ENCODE data around the gene BTBD16.

Gene BTBD16

GRCh38 chr10:122276611-122277208 is 5.6 kb downstream of the BTBD16 start:
- no peak overlapping the region for H3K4me3 ChIP-seq (ENCODE audit: low read length)
- no peak for TF ChIP-seq ZNF274 (IDR thresholded peaks at IDR 0.05; ENCODE audit: low read depth, low read length)

GRCh38 chr10:122277526-122278136 is 6.5 kb downstream of the BTBD16 start:
- TF ChIP-seq ZNF274 (IDR thresholded peaks at IDR 0.05; ENCODE audit: low read depth, low read length): no peak

GRCh38 chr10:122279725-122280141 is 8.6 kb downstream of the BTBD16 start:
- no peak for TF ChIP-seq ZNF274 (IDR thresholded peaks at IDR 0.05; ENCODE audit: low read depth, low read length)
- H3K4me3 ChIP-seq (ENCODE audit: low read length): no peak overlapping the region

More at GRCh38 chr10:122277526-122278136, 6.5 kb downstream of the BTBD16 start:
- H3K4me3 ChIP-seq (ENCODE audit: low read length): no peak overlapping the region

- no peak for TF ChIP-seq ZNF274 (IDR thresholded peaks at IDR 0.05; ENCODE audit: low read depth, low read length)
- H3K4me3 ChIP-seq (ENCODE audit: low read length): no peak overlapping the region
Observed at GRCh38 chr10:122280156-122280555, 9.1 kb downstream of the BTBD16 start.

- H3K4me3 ChIP-seq (ENCODE audit: low read length): no peak overlapping the region
- TF ChIP-seq ZNF274 (IDR thresholded peaks at IDR 0.05; ENCODE audit: low read depth, low read length): no peak
Observed at GRCh38 chr10:122281018-122281626, 10.0 kb downstream of the BTBD16 start.

- TF ChIP-seq ZNF274 (IDR thresholded peaks at IDR 0.05; ENCODE audit: low read depth, low read length): no peak
- no peak overlapping the region for H3K4me3 ChIP-seq (ENCODE audit: low read length)
Observed at GRCh38 chr10:122281751-122282150, 10.7 kb downstream of the BTBD16 start.

GRCh38 chr10:122282253-122282671 is 11.2 kb downstream of the BTBD16 start:
- no peak for TF ChIP-seq ZNF274 (IDR thresholded peaks at IDR 0.05; ENCODE audit: low read depth, low read length)
- H3K4me3 ChIP-seq (ENCODE audit: low read length): no peak overlapping the region

- TF ChIP-seq ZNF274 (IDR thresholded peaks at IDR 0.05; ENCODE audit: low read depth, low read length): no peak
- H3K4me3 ChIP-seq (ENCODE audit: low read length): no peak overlapping the region
Observed at GRCh38 chr10:122282909-122283308, 11.8 kb downstream of the BTBD16 start.

- TF ChIP-seq ZNF274 (IDR thresholded peaks at IDR 0.05; ENCODE audit: low read depth, low read length): no peak
Observed at GRCh38 chr10:122285506-122286444, 14.7 kb downstream of the BTBD16 start.

GRCh38 chr10:122286867-122287266 is 15.8 kb downstream of the BTBD16 start:
- H3K4me3 ChIP-seq (ENCODE audit: low read length): no peak overlapping the region
- TF ChIP-seq ZNF274 (IDR thresholded peaks at IDR 0.05; ENCODE audit: low read depth, low read length): no peak

More at GRCh38 chr10:122285506-122286444, 14.7 kb downstream of the BTBD16 start:
- H3K4me3 ChIP-seq (ENCODE audit: low read length): no peak overlapping the region

- H3K4me3 ChIP-seq (ENCODE audit: low read length): no peak overlapping the region
Observed at GRCh38 chr10:122287570-122287969, 16.5 kb downstream of the BTBD16 start.

GRCh38 chr10:122288262-122288661 is 17.2 kb downstream of the BTBD16 start:
- no peak overlapping the region for H3K4me3 ChIP-seq (ENCODE audit: low read length)
- no peak for TF ChIP-seq ZNF274 (IDR thresholded peaks at IDR 0.05; ENCODE audit: low read depth, low read length)

More at GRCh38 chr10:122287570-122287969, 16.5 kb downstream of the BTBD16 start:
- no peak for TF ChIP-seq ZNF274 (IDR thresholded peaks at IDR 0.05; ENCODE audit: low read depth, low read length)

GRCh38 chr10:122288917-122289316 is 17.8 kb downstream of the BTBD16 start:
- TF ChIP-seq ZNF274 (IDR thresholded peaks at IDR 0.05; ENCODE audit: low read depth, low read length): no peak
- H3K4me3 ChIP-seq (ENCODE audit: low read length): no peak overlapping the region

- no peak overlapping the region for H3K4me3 ChIP-seq (ENCODE audit: low read length)
- no peak for TF ChIP-seq ZNF274 (IDR thresholded peaks at IDR 0.05; ENCODE audit: low read depth, low read length)
Observed at GRCh38 chr10:122290334-122290733, 19.2 kb downstream of the BTBD16 start.

Measured in GM08714 (cell line).